ENCODE results near the gene BIN1. TPM values are rescaled to one million over a fixed set of nuclear protein-coding genes. Genes with fewer than 3 reads are reported as not detected.

Gene BIN1
- polyA plus RNA-seq, 1 donor (not counting 4 experiments of a cell fraction or from before 2014, with no cell fraction given): 5.4 TPM

- Histone ChIP-seq H3K27ac (ENCODE audit: control insufficient read depth, insufficient read depth, low read length) (no peak overlapping the region), H3K36me3 (ENCODE audit: control insufficient read depth in 2 of 2, extremely low read depth in 1 of 2, insufficient read depth in 2 of 2, low read length in 2 of 2) (no peaks in the 10 kb centered on the region), H3K9ac (ENCODE audit: control insufficient read depth, extremely low read depth, insufficient read depth, low read length) (no peak overlapping the region), H3K9me3 (ENCODE audit: control insufficient read depth, low read depth, low read length) (peaks cover 5% of the 10 kb centered on the region), H4K20me1 (ENCODE audit: control insufficient read depth, extremely low read depth, insufficient read depth, low read length) (no peaks in the 10 kb centered on the region), H3K79me2 (ENCODE audit: control insufficient read depth, insufficient read depth, low read length) (no peaks in the 10 kb centered on the region), H2AFZ (ENCODE audit: control insufficient read depth, low read length) (no peak overlapping the region), H3K4me2 (ENCODE audit: control insufficient read depth, extremely low read depth, insufficient read depth, low read depth, low read length) (no peak overlapping the region), H3K4me3 (ENCODE audit: control insufficient read depth in 2 of 3, extremely low read depth in 1 of 3, insufficient read depth in 2 of 3, low read depth in 1 of 3, low read length in 3 of 3) (no peak overlapping the region), H3K27me3 (ENCODE audit: control insufficient read depth, extremely low read depth, insufficient read depth, low read length) (no peaks in the 10 kb centered on the region), H3K9me1 (ENCODE audit: control insufficient read depth, extremely low read depth, insufficient read depth, low read length) (no peaks in the 10 kb centered on the region), H3K4me1 (ENCODE audit: control insufficient read depth, extremely low read depth, insufficient read depth, low read length) (no peaks in the 10 kb centered on the region)
- no peak for TF ChIP-seq EZH2 (IDR thresholded peaks at IDR 0.05; ENCODE audit: low read length)
- TF ChIP-seq, protein P1, sequence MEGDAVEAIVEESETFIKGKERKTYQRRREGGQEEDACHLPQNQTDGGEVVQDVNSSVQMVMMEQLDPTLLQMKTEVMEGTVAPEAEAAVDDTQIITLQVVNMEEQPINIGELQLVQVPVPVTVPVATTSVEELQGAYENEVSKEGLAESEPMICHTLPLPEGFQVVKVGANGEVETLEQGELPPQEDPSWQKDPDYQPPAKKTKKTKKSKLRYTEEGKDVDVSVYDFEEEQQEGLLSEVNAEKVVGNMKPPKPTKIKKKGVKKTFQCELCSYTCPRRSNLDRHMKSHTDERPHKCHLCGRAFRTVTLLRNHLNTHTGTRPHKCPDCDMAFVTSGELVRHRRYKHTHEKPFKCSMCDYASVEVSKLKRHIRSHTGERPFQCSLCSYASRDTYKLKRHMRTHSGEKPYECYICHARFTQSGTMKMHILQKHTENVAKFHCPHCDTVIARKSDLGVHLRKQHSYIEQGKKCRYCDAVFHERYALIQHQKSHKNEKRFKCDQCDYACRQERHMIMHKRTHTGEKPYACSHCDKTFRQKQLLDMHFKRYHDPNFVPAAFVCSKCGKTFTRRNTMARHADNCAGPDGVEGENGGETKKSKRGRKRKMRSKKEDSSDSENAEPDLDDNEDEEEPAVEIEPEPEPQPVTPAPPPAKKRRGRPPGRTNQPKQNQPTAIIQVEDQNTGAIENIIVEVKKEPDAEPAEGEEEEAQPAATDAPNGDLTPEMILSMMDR (optimal IDR thresholded peaks at IDR 0.05 in 1 of 3, IDR thresholded peaks at IDR 0.05 in 1 of 3, conservative IDR thresholded peaks at IDR 0.05 in 1 of 3; ENCODE audit: extremely low read depth in 1 of 3, insufficient read depth in 2 of 3, low read length in 3 of 3): no peak
- DNase-seq (ENCODE audit: low read depth, low spot score): no peak
- dilution Hi-C loops (cut with MboI; ENCODE audit: extremely low pct_ligation_motif_present, low sequenced_read_pairs): no loop called here
- FAIRE-seq: no peak
Observed at GRCh38 chr2:127044165-127044718, 62.7 kb downstream of the BIN1 start.

GRCh38 chr2:127043367-127044164 lies 63.4 kb downstream of the BIN1 start:
- Histone ChIP-seq H3K4me1 (ENCODE audit: control insufficient read depth, extremely low read depth, insufficient read depth, low read length) (no peaks in the 10 kb centered on the region), H3K27me3 (ENCODE audit: control insufficient read depth, extremely low read depth, insufficient read depth, low read length) (no peaks in the 10 kb centered on the region), H3K9me3 (ENCODE audit: control insufficient read depth, low read depth, low read length) (peaks cover 5% of the 10 kb centered on the region), H3K79me2 (ENCODE audit: control insufficient read depth, insufficient read depth, low read length) (no peaks in the 10 kb centered on the region), H3K36me3 (ENCODE audit: control insufficient read depth in 2 of 2, extremely low read depth in 1 of 2, insufficient read depth in 2 of 2, low read length in 2 of 2) (no peaks in the 10 kb centered on the region), H3K4me2 (ENCODE audit: control insufficient read depth, extremely low read depth, insufficient read depth, low read depth, low read length) (no peak overlapping the region), H4K20me1 (ENCODE audit: control insufficient read depth, extremely low read depth, insufficient read depth, low read length) (no peaks in the 10 kb centered on the region), H2AFZ (ENCODE audit: control insufficient read depth, low read length) (no peak overlapping the region), H3K4me3 (ENCODE audit: control insufficient read depth in 2 of 3, extremely low read depth in 1 of 3, insufficient read depth in 2 of 3, low read depth in 1 of 3, low read length in 3 of 3) (no peak overlapping the region), H3K27ac (ENCODE audit: control insufficient read depth, insufficient read depth, low read length) (no peak overlapping the region), H3K9me1 (ENCODE audit: control insufficient read depth, extremely low read depth, insufficient read depth, low read length) (no peaks in the 10 kb centered on the region), H3K9ac (ENCODE audit: control insufficient read depth, extremely low read depth, insufficient read depth, low read length) (no peak overlapping the region)
- dilution Hi-C loops (cut with MboI; ENCODE audit: extremely low pct_ligation_motif_present, low sequenced_read_pairs): no loop called here
- TF ChIP-seq, protein P1 (optimal IDR thresholded peaks at IDR 0.05 in 1 of 3, IDR thresholded peaks at IDR 0.05 in 1 of 3, conservative IDR thresholded peaks at IDR 0.05 in 1 of 3; ENCODE audit: extremely low read depth in 1 of 3, insufficient read depth in 2 of 3, low read length in 3 of 3): no peak
- TF ChIP-seq EZH2 (IDR thresholded peaks at IDR 0.05; ENCODE audit: low read length): no peak
- FAIRE-seq: no peak
- no peak for DNase-seq (ENCODE audit: low read depth, low spot score)
